Kidney epithelial cell (primary cell): Measurements from ENCODE around the gene SH3BGRL3. TPM values are rescaled to one million over a fixed set of nuclear protein-coding genes. Genes with fewer than 3 reads are reported as not detected.
"Not testable (repeated sequence)": the region's sequence is repeated elsewhere in the genome, so short reads cannot be mapped to it uniquely, and the experiment has no call there.

Experiments
- DNase-seq: peaks from one replicate; pipeline ENCODE4 v3.0.0-alpha.2; 2010; ENCODE audit warnings: low read depth
- H3K27me3 ChIP-seq: 2 replicates; pipeline ENCODE4 v1.6.0; 2011; ENCODE audit warnings: low read length; ENCODE audit not compliant: control insufficient read depth, insufficient read depth
- H3K36me3 ChIP-seq: 2 replicates; pipeline ENCODE4 v1.5.1; 2011; ENCODE audit warnings: low read length; ENCODE audit not compliant: control insufficient read depth, insufficient read depth
- H3K4me3 ChIP-seq: 2 replicates; pipeline ENCODE4 v1.5.1; 2011; ENCODE audit warnings: low read depth, mild to moderate bottlenecking, control low read depth, low read length
- CTCF ChIP-seq: IDR thresholded peaks from 2 replicates; pipeline ENCODE4 v1.5.1; 2011; ENCODE audit warnings: mild to moderate bottlenecking, moderate library complexity, low read length, control low read depth, inconsistent platforms; ENCODE audit not compliant: insufficient read depth, poor library complexity, severe bottlenecking
- total RNA-seq: library from RNA; depleted of rRNA; stranded (reverse); fragments of >200 nt; gene quantifications from 2 replicates; pipeline ENCODE4 v1.2.3, GENCODE V29; 2015

Gene SH3BGRL3
- total RNA-seq, 1 donor from 2014 or later: 113 TPM

DNA sequence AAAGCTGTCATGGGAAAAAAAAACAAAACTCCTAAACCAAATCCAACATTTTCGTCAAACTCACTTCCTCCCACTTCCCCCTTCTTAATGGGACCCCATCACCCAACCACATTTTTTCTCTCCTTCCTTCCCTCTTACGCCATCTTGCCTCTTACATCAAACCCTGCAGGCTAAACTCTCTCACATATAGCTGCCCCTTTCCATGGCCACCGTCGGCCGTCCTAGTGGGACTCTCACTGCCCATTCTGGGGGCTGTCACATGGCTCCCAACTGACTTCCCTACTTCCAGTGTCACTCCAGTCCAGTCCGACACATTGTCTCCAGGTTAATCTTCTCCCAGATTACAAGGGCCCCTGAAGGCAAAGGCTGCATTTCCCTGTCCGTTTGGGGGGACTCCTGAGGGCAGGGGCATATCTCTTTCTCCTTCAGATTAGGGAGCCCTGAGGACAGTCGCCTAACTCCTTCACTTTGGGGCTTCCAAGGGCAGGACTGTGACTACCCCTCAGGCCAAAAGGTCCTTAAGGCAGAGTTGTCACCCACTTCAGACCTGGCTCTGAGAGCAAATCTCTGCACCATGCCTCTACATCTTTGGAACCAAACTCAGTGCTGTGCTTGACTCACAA lies 25.9 kb downstream of the SH3BGRL3 start:
- H3K27me3 ChIP-seq: no peaks in the 10 kb centered on the region
- H3K4me3 ChIP-seq: peak overlapping the region; percentile 92
- no peaks in the 10 kb centered on the region for H3K36me3 ChIP-seq
- DNase-seq: no peak
- no peak for TF ChIP-seq CTCF

- no peaks in the 10 kb centered on the region for H3K27me3 ChIP-seq
- no peaks in the 10 kb centered on the region for H3K36me3 ChIP-seq
- no peak for TF ChIP-seq CTCF
- DNase-seq: peak; percentile 95
- H3K4me3 ChIP-seq: peak within 1 kb of the TSS; percentile 92
These were observed 26.7 kb downstream of the SH3BGRL3 start, which contains the start of gene UBXN11 for GRCh38 chr1:26306290-26307229. Gene UBXN11 (minus strand): TSS chr1:26306636. CDS start chr1:26302883, 3,753 bp downstream.

DNA sequence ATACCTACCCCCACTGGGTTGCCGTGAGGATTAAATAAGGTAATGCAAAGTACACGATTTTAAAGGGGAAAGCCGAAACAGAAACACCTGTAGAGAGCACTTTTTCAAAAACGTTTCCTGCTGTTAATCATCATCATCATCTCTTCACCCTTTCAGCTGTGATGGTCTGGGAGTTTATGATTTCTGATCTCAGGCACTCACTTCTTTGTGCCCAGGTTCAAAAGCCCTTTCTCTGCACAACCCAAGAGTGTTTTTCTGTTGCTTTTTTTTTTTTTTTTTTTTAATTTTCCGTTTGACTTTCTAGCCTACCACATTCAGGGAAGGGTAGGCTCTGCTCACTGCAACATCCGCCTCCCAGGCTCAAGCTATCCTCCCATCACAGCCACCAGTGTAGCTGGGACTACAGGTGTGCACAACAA lies 27.5 kb downstream of the SH3BGRL3 start:
- TF ChIP-seq CTCF: no peak
- H3K4me3 ChIP-seq: no peak overlapping the region
- no peaks in the 10 kb centered on the region for H3K27me3 ChIP-seq
- DNase-seq: no peak
- no peaks in the 10 kb centered on the region for H3K36me3 ChIP-seq

DNA sequence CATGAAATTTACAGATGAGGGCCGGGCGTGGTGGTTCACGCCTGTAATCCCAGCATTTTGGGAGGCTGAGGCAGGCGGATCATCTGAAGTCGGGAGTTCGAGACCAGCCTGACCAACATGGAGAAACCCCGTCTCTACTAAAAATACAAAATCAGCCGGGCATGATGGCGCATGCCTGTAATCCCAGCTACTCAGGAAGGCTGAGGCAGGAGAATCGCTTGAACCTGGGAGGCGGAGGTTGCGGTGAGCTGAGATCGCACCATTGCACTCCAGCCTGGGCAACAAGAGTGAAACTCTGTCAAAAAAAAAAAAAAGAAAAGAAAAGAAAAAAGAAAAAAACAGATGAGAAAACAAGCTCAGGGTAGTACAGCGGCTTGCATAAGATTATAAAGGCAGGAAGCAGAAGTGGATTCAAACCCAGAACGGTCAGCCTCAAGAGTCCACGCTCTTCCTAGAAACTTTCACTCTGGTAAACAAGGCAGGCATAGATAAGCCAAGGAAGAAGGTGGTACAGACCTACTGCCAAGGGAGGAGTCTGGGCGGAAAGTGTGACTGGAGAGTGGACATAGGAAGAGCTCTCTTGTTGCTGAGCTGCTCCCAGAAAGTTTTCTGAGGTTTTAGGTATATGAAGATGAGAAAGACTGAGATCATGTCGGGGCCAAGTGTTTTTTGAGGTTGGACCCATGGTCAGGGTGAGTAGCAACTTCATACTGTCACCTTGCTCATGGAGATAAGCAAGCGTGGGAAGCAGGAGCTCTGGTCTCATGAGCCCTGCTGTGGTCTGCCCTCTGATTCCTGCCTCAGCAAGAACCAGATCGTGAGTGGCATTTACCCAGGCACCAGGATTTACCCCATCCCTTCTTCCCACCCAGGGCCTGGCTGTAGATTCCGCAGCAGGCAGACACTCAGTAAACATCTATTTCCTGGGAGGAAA lies 28.3 kb downstream of the SH3BGRL3 start:
- not testable (repeated sequence) for H3K27me3 ChIP-seq, H3K36me3 ChIP-seq, H3K4me3 ChIP-seq, DNase-seq

DNA sequence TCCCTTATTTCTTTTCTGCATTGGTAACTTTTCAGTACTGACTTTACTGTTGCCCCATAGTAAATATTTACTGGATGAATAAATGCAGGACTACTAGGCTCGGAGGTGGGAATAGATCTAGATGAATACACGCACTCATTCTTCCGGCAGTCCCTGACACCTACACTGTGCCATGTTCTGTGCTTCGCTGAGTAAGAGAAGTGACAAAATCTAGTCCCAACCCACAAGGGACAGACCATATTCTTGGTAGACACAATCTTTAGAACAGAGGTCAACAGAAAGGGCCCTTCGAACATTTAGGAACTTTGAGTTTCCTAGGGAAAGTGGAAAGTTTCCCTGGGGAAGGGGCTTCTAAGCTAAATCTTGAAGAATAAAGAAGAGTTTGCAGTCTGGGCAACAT lies 34.6 kb downstream of the SH3BGRL3 start:
- no peaks in the 10 kb centered on the region for H3K36me3 ChIP-seq
- no peak for TF ChIP-seq CTCF

More for the DNA sequence above, 34.6 kb downstream of the SH3BGRL3 start:
- H3K27me3 ChIP-seq: no peaks in the 10 kb centered on the region
- no peak overlapping the region for H3K4me3 ChIP-seq
- no peak for DNase-seq
